Loucy (cell line): ENCODE results near the gene FAM181A.

ENCODE experiments used
- EZH2phosphoT487 ChIP-seq: fragments of 200-600 bp; IDR thresholded peaks from 2 replicates; pipeline ENCODE4 v1.6.1; 2018; ENCODE audit warnings: antibody characterized with exemption, mild to moderate bottlenecking, moderate library complexity, borderline replicate concordance
- TF ChIP-seq, protein P1 (sequence below): fragments of 200-600 bp; sonication (generic); conservative IDR thresholded peaks from 2 replicates; pipeline ENCODE4 v1.5.1; 2014; ENCODE audit warnings: mild to moderate bottlenecking, antibody characterized with exemption, low read length

DNA sequence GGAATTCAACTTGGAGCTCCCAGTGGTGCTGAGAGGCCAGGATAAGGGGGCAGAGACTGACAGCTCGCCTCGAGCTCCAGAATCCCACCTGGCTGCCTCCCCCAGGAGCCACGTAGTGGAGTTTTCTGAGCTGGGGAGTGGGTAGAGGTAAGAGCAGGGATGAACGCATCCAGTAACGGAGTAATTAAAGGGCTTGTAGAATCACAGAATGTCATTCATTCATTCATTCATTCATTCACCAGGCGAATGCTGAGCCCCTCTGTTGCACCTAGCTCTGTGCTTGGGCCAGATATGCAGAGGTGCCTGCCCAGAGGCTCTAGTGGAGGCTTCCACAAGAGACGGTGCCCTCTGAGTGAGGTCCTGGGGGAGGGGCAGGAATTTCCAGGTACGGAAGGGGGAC, 8.1 kb downstream of the FAM181A start:
- TF ChIP-seq, protein P1, sequence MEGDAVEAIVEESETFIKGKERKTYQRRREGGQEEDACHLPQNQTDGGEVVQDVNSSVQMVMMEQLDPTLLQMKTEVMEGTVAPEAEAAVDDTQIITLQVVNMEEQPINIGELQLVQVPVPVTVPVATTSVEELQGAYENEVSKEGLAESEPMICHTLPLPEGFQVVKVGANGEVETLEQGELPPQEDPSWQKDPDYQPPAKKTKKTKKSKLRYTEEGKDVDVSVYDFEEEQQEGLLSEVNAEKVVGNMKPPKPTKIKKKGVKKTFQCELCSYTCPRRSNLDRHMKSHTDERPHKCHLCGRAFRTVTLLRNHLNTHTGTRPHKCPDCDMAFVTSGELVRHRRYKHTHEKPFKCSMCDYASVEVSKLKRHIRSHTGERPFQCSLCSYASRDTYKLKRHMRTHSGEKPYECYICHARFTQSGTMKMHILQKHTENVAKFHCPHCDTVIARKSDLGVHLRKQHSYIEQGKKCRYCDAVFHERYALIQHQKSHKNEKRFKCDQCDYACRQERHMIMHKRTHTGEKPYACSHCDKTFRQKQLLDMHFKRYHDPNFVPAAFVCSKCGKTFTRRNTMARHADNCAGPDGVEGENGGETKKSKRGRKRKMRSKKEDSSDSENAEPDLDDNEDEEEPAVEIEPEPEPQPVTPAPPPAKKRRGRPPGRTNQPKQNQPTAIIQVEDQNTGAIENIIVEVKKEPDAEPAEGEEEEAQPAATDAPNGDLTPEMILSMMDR, result no peak
- TF ChIP-seq EZH2phosphoT487, result no peak
